ENCODE data around the gene TMC2. TPM values are rescaled to one million over a fixed set of nuclear protein-coding genes. Genes with fewer than 3 reads are reported as not detected.

The TMC2 gene
- total and polyA plus RNA-seq, 5 experiments from 2014 or later: not detected

- POLR2A ChIA-PET: no interaction called here
- Mint-ChIP-seq H3K27me3 (peaks cover 0 to 5% (median 4%) of the 10 kb centered on the region in 5 donors), H3K36me3 (peaks cover 0 to 12% (median 7%) of the 10 kb centered on the region in 3 donors), H3K27ac (no peak overlapping the region), H3K4me1 (no peaks in the 10 kb centered on the region), H3K9me3 (peaks cover 0 to 33% (median 17%) of the 10 kb centered on the region in 9 donors), H3K4me3 (no peak overlapping the region)
- ATAC-seq (no peak), DNase-seq (no peak)
These were observed 67.6 kb downstream of the TMC2 start for GRCh38 chr20:2603816-2604505.

GRCh38 chr20:2604506-2604835 is 68.1 kb downstream of the TMC2 start:
- no peak overlapping the region for H3K27ac Mint-ChIP-seq
- POLR2A ChIA-PET: no interaction called here
- peaks cover 2 to 10% (median 8%) of the 10 kb centered on the region in 5 donors for H3K27me3 Mint-ChIP-seq
- peaks cover 0 to 14% (median 7%) of the 10 kb centered on the region in 3 donors for H3K36me3 Mint-ChIP-seq
- DNase-seq: no peak
- no peak for ATAC-seq
- peaks cover 0 to 33% (median 17%) of the 10 kb centered on the region in 9 donors for H3K9me3 Mint-ChIP-seq
- no peak overlapping the region for H3K4me3 Mint-ChIP-seq
- H3K4me1 Mint-ChIP-seq: no peaks in the 10 kb centered on the region

DNA sequence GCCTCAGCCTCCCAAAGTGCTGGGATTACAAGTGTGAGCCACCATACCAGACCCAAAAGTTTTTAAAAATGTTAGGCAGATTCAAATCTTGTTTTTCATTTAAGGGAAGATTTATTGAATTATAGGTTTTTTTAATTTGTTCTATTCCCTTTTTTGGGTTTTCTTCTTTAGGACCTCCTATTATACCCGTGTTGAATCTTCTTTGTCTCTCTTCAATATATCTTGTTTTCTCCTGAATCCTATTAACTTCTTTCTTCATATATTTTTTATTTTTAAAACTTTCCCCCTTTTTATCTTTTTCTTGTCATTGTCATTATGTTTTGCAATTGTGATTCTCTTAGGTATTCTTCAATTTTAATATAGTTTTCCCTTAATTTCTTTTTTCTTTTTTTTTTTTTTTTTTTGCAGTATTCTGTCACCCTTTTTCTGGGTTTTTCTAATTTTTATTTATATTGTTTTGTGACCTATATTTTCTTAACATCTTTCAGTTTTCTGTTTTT is 70.2 kb downstream of the TMC2 start:
- H3K4me3 Mint-ChIP-seq: no peak overlapping the region
- peaks cover 11 to 29% (median 20%) of the 10 kb centered on the region in 5 donors for H3K27me3 Mint-ChIP-seq
- no peaks in the 10 kb centered on the region for H3K4me1 Mint-ChIP-seq
- ATAC-seq: no peak
- H3K9me3 Mint-ChIP-seq: peaks cover 0 to 33% (median 17%) of the 10 kb centered on the region in 9 donors
- POLR2A ChIA-PET: no interaction called here
- H3K36me3 Mint-ChIP-seq: peaks cover 0 to 16% (median 7%) of the 10 kb centered on the region in 3 donors
- no peak overlapping the region for H3K27ac Mint-ChIP-seq
- no peak for DNase-seq

GRCh38 chr20:2610326-2610725 is 74.0 kb downstream of the TMC2 start:
- no peak for ATAC-seq
- POLR2A ChIA-PET: no interaction called here
- Mint-ChIP-seq H3K27me3 (peaks cover 13 to 36% (median 26%) of the 10 kb centered on the region in 5 donors), H3K9me3 (peaks cover 0 to 28% (median 16%) of the 10 kb centered on the region in 9 donors), H3K36me3 (peaks cover 0 to 16% (median 5%) of the 10 kb centered on the region in 3 donors), H3K4me3 (no peak overlapping the region), H3K27ac (no peak overlapping the region), H3K4me1 (no peaks in the 10 kb centered on the region)
- DNase-seq: no peak

DNA sequence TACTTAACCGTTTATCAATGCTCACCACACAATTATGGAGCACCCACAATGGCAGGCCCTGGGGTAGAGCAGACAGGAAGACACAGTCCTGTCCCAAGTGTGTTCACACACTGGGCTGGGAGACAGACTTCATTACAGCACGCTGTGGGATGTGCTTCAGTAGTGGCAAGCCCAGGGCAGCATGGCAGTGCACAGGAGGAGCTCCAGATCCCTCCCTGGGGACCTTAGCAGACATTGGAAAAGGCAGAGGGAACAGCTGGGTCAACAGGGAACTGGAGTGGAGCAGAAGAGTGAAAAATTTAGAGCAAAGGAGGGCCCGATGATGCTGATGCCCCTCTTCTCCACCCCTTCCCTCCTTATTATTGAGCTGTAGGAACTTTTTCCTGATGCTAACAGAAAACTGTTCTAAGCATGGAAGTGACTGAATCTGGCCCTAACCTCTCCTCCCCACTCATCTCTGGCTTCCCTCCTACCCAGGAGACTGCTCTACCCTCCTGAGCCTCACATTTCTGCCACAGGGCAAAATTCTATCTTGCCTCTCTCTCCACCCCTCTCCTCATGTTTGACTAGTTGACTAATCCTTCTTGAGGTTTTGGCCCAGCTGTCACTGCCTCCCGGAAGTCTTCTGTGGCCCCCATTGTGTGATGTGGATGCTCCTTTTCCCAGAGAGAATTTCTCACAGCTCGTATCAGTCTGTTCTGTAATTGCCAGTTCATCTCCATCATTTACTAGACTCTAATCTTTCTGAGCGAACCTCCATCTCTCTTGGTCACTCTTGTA is 74.8 kb downstream of the TMC2 start:
- DNase-seq (no peak), ATAC-seq (no peak)
- POLR2A ChIA-PET: no interaction called here
- H3K4me1 Mint-ChIP-seq: no peaks in the 10 kb centered on the region
- no peak overlapping the region for H3K27ac Mint-ChIP-seq
- peaks cover 0 to 21% (median 11%) of the 10 kb centered on the region in 9 donors for H3K9me3 Mint-ChIP-seq
- H3K36me3 Mint-ChIP-seq: peaks cover 0 to 16% (median 5%) of the 10 kb centered on the region in 3 donors
- peaks cover 17 to 37% (median 31%) of the 10 kb centered on the region in 5 donors for H3K27me3 Mint-ChIP-seq
- no peak overlapping the region for H3K4me3 Mint-ChIP-seq

GRCh38 chr20:2612073-2612472 is 75.7 kb downstream of the TMC2 start:
- Mint-ChIP-seq H3K9me3 (peaks cover 0 to 11% (median 7%) of the 10 kb centered on the region in 9 donors), H3K4me1 (peaks cover 0 to under 1% (median 0%) of the 10 kb centered on the region in 4 donors), H3K27me3 (peaks cover 19 to 39% (median 35%) of the 10 kb centered on the region in 5 donors), H3K27ac (no peak overlapping the region), H3K4me3 (no peak overlapping the region), H3K36me3 (peaks cover 0 to 9% (median 4%) of the 10 kb centered on the region in 3 donors)
- ATAC-seq (no peak), DNase-seq (no peak)
- POLR2A ChIA-PET: no interaction called here

DNA sequence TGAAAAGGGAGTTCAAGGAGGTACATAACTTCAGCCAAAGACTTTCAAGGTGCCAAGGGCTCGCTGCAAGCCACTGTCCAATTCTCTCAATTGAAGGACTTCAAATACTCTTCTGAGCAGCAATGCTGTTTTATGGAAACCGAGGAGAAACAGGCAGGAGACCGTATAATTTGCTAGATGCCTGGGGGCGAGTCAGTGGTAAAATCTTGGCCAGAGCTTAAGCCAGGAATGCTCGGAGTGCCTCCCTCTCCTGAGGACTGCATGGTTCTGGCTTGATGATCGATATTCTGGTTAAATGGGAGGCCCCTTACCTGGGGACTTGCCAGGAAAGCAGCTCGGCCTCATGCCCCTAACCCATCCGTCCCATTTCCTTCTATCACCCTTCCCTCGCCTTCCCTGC is 80.3 kb downstream of the TMC2 start:
- no peak for DNase-seq
- peaks cover 0 to 9% (median 0%) of the 10 kb centered on the region in 9 donors for H3K9me3 Mint-ChIP-seq
- no peak overlapping the region for H3K27ac Mint-ChIP-seq
- peaks cover 0 to 3% (median 0%) of the 10 kb centered on the region in 4 donors for H3K4me1 Mint-ChIP-seq
- POLR2A ChIA-PET: no interaction called here
- no peak for ATAC-seq
- H3K4me3 Mint-ChIP-seq: no peak overlapping the region
- peaks cover 0 to 7% (median 5%) of the 10 kb centered on the region in 3 donors for H3K36me3 Mint-ChIP-seq
- peaks cover 20 to 39% (median 32%) of the 10 kb centered on the region in 5 donors for H3K27me3 Mint-ChIP-seq

DNA sequence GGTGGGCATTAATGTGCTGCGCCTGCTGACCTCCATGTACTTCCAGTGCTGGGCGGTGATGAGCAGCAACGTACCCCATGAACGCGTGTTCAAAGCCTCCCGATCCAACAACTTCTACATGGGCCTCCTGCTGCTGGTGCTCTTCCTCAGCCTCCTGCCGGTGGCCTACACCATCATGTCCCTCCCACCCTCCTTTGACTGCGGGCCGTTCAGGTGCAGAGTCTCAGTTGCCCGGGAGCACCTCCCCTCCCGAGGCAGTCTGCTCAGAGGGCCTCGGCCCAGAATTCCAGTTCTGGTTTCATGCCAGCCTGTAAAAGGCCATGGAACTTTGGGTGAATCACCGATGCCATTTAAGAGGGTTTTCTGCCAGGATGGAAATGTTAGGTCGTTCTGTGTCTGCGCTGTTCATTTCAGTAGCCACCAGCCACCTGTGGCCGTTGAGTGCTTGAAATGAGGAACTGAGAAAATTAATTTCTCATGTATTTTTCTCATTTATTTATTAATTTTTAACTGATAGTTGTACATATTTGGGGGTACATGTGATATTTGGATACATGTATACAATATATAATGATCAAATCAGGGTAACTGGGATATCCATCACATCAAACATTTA is 80.8 kb downstream of the TMC2 start:
- no peak overlapping the region for H3K27ac Mint-ChIP-seq
- H3K9me3 Mint-ChIP-seq: peaks cover 0 to 9% (median 0%) of the 10 kb centered on the region in 9 donors
- no peak for ATAC-seq
- POLR2A ChIA-PET: no interaction called here
- peaks cover 0 to 3% (median 0%) of the 10 kb centered on the region in 4 donors for H3K4me1 Mint-ChIP-seq
- H3K36me3 Mint-ChIP-seq: peaks cover 0 to 7% (median 5%) of the 10 kb centered on the region in 3 donors
- DNase-seq: no peak
- peaks cover 20 to 33% (median 30%) of the 10 kb centered on the region in 5 donors for H3K27me3 Mint-ChIP-seq
- no peak overlapping the region for H3K4me3 Mint-ChIP-seq

DNA sequence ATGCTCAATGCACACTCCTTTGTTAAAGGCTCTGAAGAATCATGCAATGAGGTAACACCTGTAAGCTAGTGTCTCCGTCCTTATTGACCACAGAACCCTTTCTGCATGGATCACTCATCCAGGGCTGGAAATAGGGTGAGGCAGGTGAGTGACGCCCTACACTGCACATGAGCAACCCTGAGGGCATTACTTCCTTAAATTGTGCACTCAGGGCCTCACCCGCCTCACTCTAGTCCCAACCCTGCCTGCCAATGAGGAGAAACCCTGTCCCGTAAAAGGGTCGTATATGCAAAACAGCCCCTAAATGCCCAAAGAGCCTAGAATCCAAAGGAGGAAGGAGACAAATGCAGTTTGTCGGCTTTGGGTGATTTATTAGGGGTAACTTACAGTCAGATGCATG is 82.4 kb downstream of the TMC2 start:
- ATAC-seq (no peak), DNase-seq (no peak)
- POLR2A ChIA-PET: no interaction called here
- peaks cover 0 to 3% (median 0%) of the 10 kb centered on the region in 4 donors for H3K4me1 Mint-ChIP-seq
- peaks cover 0 to 7% (median 5%) of the 10 kb centered on the region in 3 donors for H3K36me3 Mint-ChIP-seq
- H3K27me3 Mint-ChIP-seq: peaks cover 20 to 41% (median 26%) of the 10 kb centered on the region in 5 donors
- peak overlapping the region in 1 of 10 donors; percentile 78 for H3K27ac Mint-ChIP-seq
- H3K4me3 Mint-ChIP-seq: no peak overlapping the region
- peaks cover 0 to 9% (median 0%) of the 10 kb centered on the region in 9 donors for H3K9me3 Mint-ChIP-seq

DNA sequence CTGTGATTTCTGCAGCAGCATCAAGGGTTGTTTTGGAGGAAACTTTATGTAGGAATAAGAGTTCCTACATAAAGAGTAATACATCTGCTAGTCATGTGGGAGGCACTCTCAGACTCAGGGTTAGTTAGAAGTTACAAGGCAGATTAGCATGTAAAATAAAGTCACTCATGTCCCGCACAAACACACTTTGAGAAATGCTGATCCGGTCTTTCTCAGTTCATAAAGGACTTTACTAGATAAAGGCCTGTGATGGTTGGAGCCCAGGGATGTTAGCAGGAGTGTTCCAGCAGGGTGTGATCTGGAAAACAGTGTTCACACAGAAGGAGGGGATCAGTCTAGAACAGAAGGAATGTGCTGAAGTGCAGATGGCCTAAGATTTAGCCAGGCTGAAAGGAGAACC is 83.0 kb downstream of the TMC2 start:
- no peak for ATAC-seq
- Mint-ChIP-seq H3K4me3 (no peak overlapping the region), H3K36me3 (peaks cover 0 to 7% (median 5%) of the 10 kb centered on the region in 3 donors), H3K27me3 (peaks cover 20 to 41% (median 26%) of the 10 kb centered on the region in 5 donors), H3K27ac (no peak overlapping the region), H3K9me3 (peaks cover 0 to 9% (median 0%) of the 10 kb centered on the region in 9 donors), H3K4me1 (peaks cover 0 to 3% (median 0%) of the 10 kb centered on the region in 4 donors)
- POLR2A ChIA-PET: no interaction called here
- no peak for DNase-seq

- Mint-ChIP-seq H3K36me3 (peaks cover 0 to 7% (median 5%) of the 10 kb centered on the region in 3 donors), H3K27me3 (peaks cover 19 to 44% (median 24%) of the 10 kb centered on the region in 5 donors), H3K9me3 (peaks cover 0 to 9% (median 0%) of the 10 kb centered on the region in 9 donors), H3K4me3 (no peak overlapping the region), H3K4me1 (peaks cover 0 to 3% (median 0%) of the 10 kb centered on the region in 4 donors), H3K27ac (no peak overlapping the region)
- DNase-seq: no peak
- POLR2A ChIA-PET: no interaction called here
- no peak for ATAC-seq
These were observed 83.7 kb downstream of the TMC2 start for GRCh38 chr20:2619961-2620595.

- DNase-seq: no peak
- Mint-ChIP-seq H3K36me3 (peaks cover 0 to 24% (median 5%) of the 10 kb centered on the region in 3 donors), H3K4me3 (no peak overlapping the region), H3K27ac (no peak overlapping the region), H3K27me3 (peaks cover 9 to 49% (median 23%) of the 10 kb centered on the region in 5 donors), H3K9me3 (peaks cover 0 to 25% (median 8%) of the 10 kb centered on the region in 9 donors), H3K4me1 (no peaks in the 10 kb centered on the region)
- POLR2A ChIA-PET: no interaction called here
- ATAC-seq: no peak
These were observed 87.8 kb downstream of the TMC2 start for GRCh38 chr20:2624190-2624589.

All from naive thymus-derived CD8-positive, alpha-beta T cell (primary cell).